ENCODE data around the gene TEKT5.
"Not testable (repeated sequence)": the region's sequence is repeated elsewhere in the genome, so short reads cannot be mapped to it uniquely, and the experiment has no call there.

GRCh38 chr16:10633429-10633828, 61.3 kb downstream of the TEKT5 start:
- not testable (repeated sequence) for TF ChIP-seq EZH2phosphoT487 (IDR thresholded peaks at IDR 0.05; ENCODE audit: insufficient read depth, low read depth); EZH2 (IDR thresholded peaks at IDR 0.05; ENCODE audit: insufficient read depth, poor library complexity, severe bottlenecking)
